GM12878 (cell line): ENCODE measurements around the gene DOK1. TPM values are rescaled to one million over a fixed set of nuclear protein-coding genes. Genes with fewer than 3 reads are reported as not detected.

Source experiments
- ATAC-seq: fragments of 200-7000 bp; cut with Tn5 transposase; 3 replicates; pipeline ENCODE4 v1.9.1; 2020; ENCODE audit warnings: mild to moderate bottlenecking, moderate library complexity
- BruUV-seq: library from RNA; stranded (reverse); fragments of 400-500 nt; replicated peaks from 2 replicates; lab custom pipeline; 2021; lab: Mats Ljungman, UMichigan
- CTCF ChIA-PET: fragments of 300-600 bp; sonication (Branson Sonifier 250); formaldehyde crosslinking; extraction: SDS; loops from one replicate; lab custom pipeline; 2021; ENCODE audit warnings: inconsistent platforms; lab: Yijun Ruan, JAX
- POLR2A ChIA-PET: fragments of 350-600 bp; formaldehyde crosslinking; extraction: SDS; loops from one replicate; lab custom pipeline; 2021; ENCODE audit warnings: inconsistent platforms; lab: Charles Lee
- RAD21 ChIA-PET: fragments of 300-600 bp; sonication (Branson Sonifier 250); formaldehyde crosslinking; loops from one replicate; lab custom pipeline; 2023; ENCODE audit warnings: antibody characterized with exemption; ENCODE audit not compliant: unreplicated experiment; lab: Charles Lee
- SMC1A ChIA-PET: fragments of 300-600 bp; sonication (Branson Sonifier 250); formaldehyde crosslinking; loops from one replicate; lab custom pipeline; 2023; ENCODE audit not compliant: unreplicated experiment, uncharacterized antibody; lab: Charles Lee
- DNase-seq: peaks from one replicate; pipeline ENCODE4 v3.0.0-alpha.2; 2011; ENCODE audit warnings: low read depth, low spot score
- FAIRE-seq: peaks from 3 replicates; lab custom pipeline; 2011; peaks lifted over from hg19 to GRCh38; lab: Jason Lieb, UNC
- H2AFZ ChIP-seq: 2 replicates; pipeline ENCODE4 v1.6.0; 2011; ENCODE audit warnings: low read depth, low read length, control low read depth; ENCODE audit not compliant: control insufficient read depth
- H3K27ac ChIP-seq: 2 replicates; pipeline ENCODE4 v1.5.1; 2011; ENCODE audit warnings: control low read depth; ENCODE audit not compliant: control insufficient read depth, insufficient read depth
- H3K27me3 ChIP-seq, 2 experiments: replicated peaks in 1 of 2; 2 replicates each; pipeline versions ENCODE4 v1.6.0 to v1.6.1; 2011; ENCODE audit warnings: low read length in 1 of 2; ENCODE audit not compliant: control insufficient read depth in 2 of 2, insufficient read depth in 2 of 2
- H3K36me3 ChIP-seq, 2 experiments: 2 replicates each; pipeline ENCODE4 v1.5.1; 2011; ENCODE audit warnings: low read length in 1 of 2; ENCODE audit not compliant: control insufficient read depth in 2 of 2, insufficient read depth in 2 of 2
- H3K4me1 ChIP-seq: 2 replicates; pipeline ENCODE4 v1.6.1; 2011; ENCODE audit warnings: mild to moderate bottlenecking, low read length, moderate library complexity, mixed read lengths; ENCODE audit not compliant: control insufficient read depth, insufficient read depth
- H3K4me2 ChIP-seq: 2 replicates; pipeline ENCODE4 v1.6.0; 2011; ENCODE audit warnings: control low read depth; ENCODE audit not compliant: control insufficient read depth, insufficient read depth
- H3K4me3 ChIP-seq: fragments of 200-600 bp; sonication (generic); 2 replicates; pipeline ENCODE4 v1.5.1; 2016
- H3K79me2 ChIP-seq: 2 replicates; pipeline ENCODE4 v1.6.0; 2011; ENCODE audit warnings: low read length; ENCODE audit not compliant: control insufficient read depth, insufficient read depth
- H3K9ac ChIP-seq: 2 replicates; pipeline ENCODE4 v1.8.0; 2011; ENCODE audit warnings: low read length, control low read depth, mixed read lengths; ENCODE audit not compliant: control insufficient read depth, insufficient read depth
- H3K9me3 ChIP-seq: replicated peaks from 3 replicates; pipeline ENCODE4 v1.5.1; 2011; ENCODE audit warnings: mild to moderate bottlenecking, low read length; ENCODE audit not compliant: control insufficient read depth, insufficient read depth
- H4K20me1 ChIP-seq: 2 replicates; pipeline ENCODE4 v1.6.0; 2011; ENCODE audit not compliant: control insufficient read depth, insufficient read depth
- CEBPB ChIP-seq, 2 experiments: fragments of 150-350 bp in 1 of 2; IDR thresholded peaks; 2 replicates each; pipeline ENCODE4 v1.6.1; 2012 to 2014; ENCODE audit warnings: low read depth in 2 of 2, low read length in 2 of 2, borderline replicate concordance in 1 of 2, inconsistent platforms in 1 of 2
- CTCF ChIP-seq, 3 experiments: IDR thresholded peaks in 2 of 3; conservative IDR thresholded peaks in 1 of 3; 2 replicates each; pipeline ENCODE4 v1.5.1; 2011; ENCODE audit warnings: low read depth in 3 of 3, low read length in 3 of 3, mild to moderate bottlenecking in 3 of 3, control low read depth in 2 of 3, moderate library complexity in 2 of 3, inconsistent platforms in 1 of 3, mixed read lengths in 1 of 3; ENCODE audit not compliant: control insufficient read depth in 2 of 3, insufficient read depth in 1 of 3; ENCODE audit errors: extremely low read depth in 1 of 3
- CUX1 ChIP-seq: IDR thresholded peaks from 2 replicates; pipeline ENCODE4 v1.6.1; 2012; ENCODE audit warnings: improper control_type of control experiment, low read depth, low read length; ENCODE audit not compliant: insufficient replicate concordance
- MTA2 ChIP-seq: fragments of 450-650 bp; IDR thresholded peaks from 2 replicates; pipeline ENCODE4 v1.6.1; 2016; ENCODE audit warnings: low read depth, mild to moderate bottlenecking, moderate library complexity
- NBN ChIP-seq: fragments of 450-650 bp; IDR thresholded peaks from 2 replicates; pipeline ENCODE4 v1.6.1; 2016
- SRF ChIP-seq, 2 experiments: IDR thresholded peaks; 2 replicates each; pipeline ENCODE4 v1.6.1; 2011; ENCODE audit warnings: low read depth in 2 of 2, low read length in 2 of 2, mild to moderate bottlenecking in 1 of 2, moderate library complexity in 1 of 2
- WGBS: methylation state at CpG from one replicate; pipeline ENCODE4 v1.1.6; 2016; ENCODE audit warnings: low lambda C conversion rate; ENCODE audit not compliant: insufficient replicate concordance, insufficient coverage; ENCODE audit errors: missing lambda C conversion rate; 5-methylcytosine and 5-hydroxymethylcytosine counted together
- in situ Hi-C: fragments of 300-500 bp; cut with MboI; formaldehyde crosslinking; loops from 9 replicates; pipeline ENCODE4 v1.14.3; 2018; ENCODE audit warnings: mixed read lengths
- intact Hi-C: fragments of 100-400 bp; cut with micrococcal nuclease; formaldehyde crosslinking; loops from one replicate; pipeline ENCODE4 v1.14.2; 2022; ENCODE audit not compliant: unreplicated experiment
- polyA plus RNA-seq, 11 experiments: library from polyadenylated mRNA; depleted of rRNA in 4 of 11; unstranded in 6 of 11; stranded (reverse) in 5 of 11; fragments of >200 nt; fragmentation: Nextera tagmentation in 4 of 11; fragmentation: Illumina TruSeq in 1 of 11; extraction: Ambion mirVana in 4 of 11; extraction: Trizol in 1 of 11; gene quantifications; 1 replicate in 1 of 11; 2 replicates in 10 of 11; pipeline versions ENCODE4 v1.2.1 to v1.2.3, GENCODE V29; 2011 to 2016; ENCODE audit warnings: inconsistent platforms in 2 of 11, missing spikeins in 2 of 11, low read depth in 1 of 11
- total RNA-seq, 4 experiments: library from RNA; depleted of rRNA in 3 of 4; stranded (reverse); fragments of >200 nt in 3 of 4; fragmentation: Illumina TruSeq in 1 of 4; extraction: Trizol in 1 of 4; gene quantifications; 2 replicates each; pipeline versions ENCODE4 v1.2.1 to v1.2.3, GENCODE V29; 2013 to 2021
- TF ChIP-seq, protein P1 (sequence below): fragments of 450-650 bp; IDR thresholded peaks from 2 replicates; pipeline ENCODE4 v1.6.1; 2017; ENCODE audit warnings: borderline replicate concordance
- TF ChIP-seq, protein P2 (sequence below): fragments of 150-350 bp; IDR thresholded peaks from 2 replicates; pipeline ENCODE4 v1.6.1; 2016; ENCODE audit warnings: low read depth, low read length

DOK1 gene
- total and polyA plus RNA-seq, 10 of the 15 experiments (the other 5 are each of a cell fraction or from before 2014, with no cell fraction given) = 1.4 to 104 (median 59.7) TPM

- H3K9me3 ChIP-seq = no peaks in the 10 kb centered on the region
- BruUV-seq = no TSS peak
- ChIA-PET CTCF (interaction anchor here (1.0 to 1.2 kb wide), 2 partner anchors 40 to 65 kb away, joined by 4 to 6 read pairs; partner anchors contain the start of genes CCDC142 and TTC31), SMC1A (interaction anchor here (0.9 to 2.3 kb wide), 2 partner anchors 16 to 66 kb away, joined by 4 to 8 read pairs; partner anchors contain the start of gene PCGF1)
- no peak overlapping the region for H3K4me2 ChIP-seq
- no peak overlapping the region for H3K9ac ChIP-seq
- H3K4me3 ChIP-seq = no peak overlapping the region
- H2AFZ ChIP-seq = no peak overlapping the region
- peaks cover 11% of the 10 kb centered on the region for H3K4me1 ChIP-seq
- H3K36me3 ChIP-seq = peaks cover 12 to 17% of the 10 kb centered on the region in 2 experiments
- 85% methylated on average over 3 of the region's 3 CpGs for WGBS
- H3K27me3 ChIP-seq = no peaks in the 10 kb centered on the region
- no peak for ATAC-seq
- TF ChIP-seq NBN = no peak
- TF ChIP-seq CTCF (IDR thresholded peaks at IDR 0.05 in 2 of 3, conservative IDR thresholded peaks at IDR 0.05 in 1 of 3; ENCODE audit: control insufficient read depth in 2 of 3, extremely low read depth in 1 of 3, insufficient read depth in 1 of 3, low read depth in 3 of 3, low read length in 3 of 3) = no peak
- TF ChIP-seq, protein P1, sequence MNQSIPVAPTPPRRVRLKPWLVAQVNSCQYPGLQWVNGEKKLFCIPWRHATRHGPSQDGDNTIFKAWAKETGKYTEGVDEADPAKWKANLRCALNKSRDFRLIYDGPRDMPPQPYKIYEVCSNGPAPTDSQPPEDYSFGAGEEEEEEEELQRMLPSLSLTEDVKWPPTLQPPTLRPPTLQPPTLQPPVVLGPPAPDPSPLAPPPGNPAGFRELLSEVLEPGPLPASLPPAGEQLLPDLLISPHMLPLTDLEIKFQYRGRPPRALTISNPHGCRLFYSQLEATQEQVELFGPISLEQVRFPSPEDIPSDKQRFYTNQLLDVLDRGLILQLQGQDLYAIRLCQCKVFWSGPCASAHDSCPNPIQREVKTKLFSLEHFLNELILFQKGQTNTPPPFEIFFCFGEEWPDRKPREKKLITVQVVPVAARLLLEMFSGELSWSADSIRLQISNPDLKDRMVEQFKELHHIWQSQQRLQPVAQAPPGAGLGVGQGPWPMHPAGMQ = no peak
- no peak for TF ChIP-seq MTA2
- no peak for TF ChIP-seq CEBPB (IDR thresholded peaks at IDR 0.05; ENCODE audit: borderline replicate concordance in 1 of 2, low read depth in 2 of 2, low read length in 2 of 2)
- no peak for TF ChIP-seq CUX1
- no peak for TF ChIP-seq SRF (IDR thresholded peaks at IDR 0.05; ENCODE audit: low read depth in 2 of 2, low read length in 2 of 2)
- TF ChIP-seq, protein P2, sequence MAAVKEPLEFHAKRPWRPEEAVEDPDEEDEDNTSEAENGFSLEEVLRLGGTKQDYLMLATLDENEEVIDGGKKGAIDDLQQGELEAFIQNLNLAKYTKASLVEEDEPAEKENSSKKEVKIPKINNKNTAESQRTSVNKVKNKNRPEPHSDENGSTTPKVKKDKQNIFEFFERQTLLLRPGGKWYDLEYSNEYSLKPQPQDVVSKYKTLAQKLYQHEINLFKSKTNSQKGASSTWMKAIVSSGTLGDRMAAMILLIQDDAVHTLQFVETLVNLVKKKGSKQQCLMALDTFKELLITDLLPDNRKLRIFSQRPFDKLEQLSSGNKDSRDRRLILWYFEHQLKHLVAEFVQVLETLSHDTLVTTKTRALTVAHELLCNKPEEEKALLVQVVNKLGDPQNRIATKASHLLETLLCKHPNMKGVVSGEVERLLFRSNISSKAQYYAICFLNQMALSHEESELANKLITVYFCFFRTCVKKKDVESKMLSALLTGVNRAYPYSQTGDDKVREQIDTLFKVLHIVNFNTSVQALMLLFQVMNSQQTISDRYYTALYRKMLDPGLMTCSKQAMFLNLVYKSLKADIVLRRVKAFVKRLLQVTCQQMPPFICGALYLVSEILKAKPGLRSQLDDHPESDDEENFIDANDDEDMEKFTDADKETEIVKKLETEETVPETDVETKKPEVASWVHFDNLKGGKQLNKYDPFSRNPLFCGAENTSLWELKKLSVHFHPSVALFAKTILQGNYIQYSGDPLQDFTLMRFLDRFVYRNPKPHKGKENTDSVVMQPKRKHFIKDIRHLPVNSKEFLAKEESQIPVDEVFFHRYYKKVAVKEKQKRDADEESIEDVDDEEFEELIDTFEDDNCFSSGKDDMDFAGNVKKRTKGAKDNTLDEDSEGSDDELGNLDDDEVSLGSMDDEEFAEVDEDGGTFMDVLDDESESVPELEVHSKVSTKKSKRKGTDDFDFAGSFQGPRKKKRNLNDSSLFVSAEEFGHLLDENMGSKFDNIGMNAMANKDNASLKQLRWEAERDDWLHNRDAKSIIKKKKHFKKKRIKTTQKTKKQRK = no peak
- TF ChIP-seq, all 136 proteins: peak for 0
- Histone ChIP-seq H3K27ac (no peak overlapping the region), H4K20me1 (no peaks in the 10 kb centered on the region), H3K79me2 (peaks cover 4% of the 10 kb centered on the region)
- DNase-seq = no peak
- in situ Hi-C loops (no loop called here), intact Hi-C loops (no loop called here)
- FAIRE-seq = no peak
- ChIA-PET POLR2A (interaction anchor here (0.5 to 1.8 kb wide), 2 partner anchors 14 to 146 kb away, joined by 3 to 5 read pairs; partner anchors contain the start of gene PCGF1), RAD21 (no interaction called here)
Observed at GRCh38 chr2:74522516-74522915, 32.0 kb upstream of the DOK1 start.
